ENCODE data around the gene CHIA. TPM values are rescaled to one million over a fixed set of nuclear protein-coding genes. Genes with fewer than 3 reads are reported as not detected.
A peak's percentile ranks its signal among the peaks of the same experiment; 100 is the strongest.

Gene CHIA
- total and polyA plus RNA-seq, 2 of the 4 experiments (the other 2 are of a cell fraction): not detected

GRCh38 chr1:111241797-111242196 is 48.9 kb upstream of the CHIA start:
- Histone ChIP-seq H2AK5ac (ENCODE audit: low read depth, low read length) (no peak overlapping the region), H3K9ac (ENCODE audit: low read depth, low read length) (no peak overlapping the region), H3K23ac (ENCODE audit: low read depth, low read length) (no peak overlapping the region), H3K79me1 (ENCODE audit: low read depth in 1 of 2, low read length in 2 of 2) (no peaks in the 10 kb centered on the region), H2BK120ac (ENCODE audit: low read depth, low read length) (no peak overlapping the region), H4K8ac (ENCODE audit: low read depth in 2 of 2, low read length in 2 of 2) (no peak overlapping the region), H3K18ac (ENCODE audit: low read depth, low read length) (no peak overlapping the region), H3K4me1 (ENCODE audit: control insufficient read depth, insufficient read depth, low read length) (no peaks in the 10 kb centered on the region), H3K36me3 (ENCODE audit: control insufficient read depth, insufficient read depth, low read length) (no peaks in the 10 kb centered on the region), H2AK9ac (replicated peaks; ENCODE audit: low read depth, low read length, poor library complexity) (no peak overlapping the region), H2BK15ac (ENCODE audit: low read depth, low read length) (no peak overlapping the region), H3K56ac (ENCODE audit: extremely low read depth, insufficient read depth, low read length) (no peak overlapping the region), H2BK5ac (ENCODE audit: low read depth, low read length, poor library complexity, severe bottlenecking) (no peak overlapping the region), H3K9me1 (ENCODE audit: insufficient read depth, low read length) (no peaks in the 10 kb centered on the region), H3K4ac (ENCODE audit: low read depth, low read length) (no peak overlapping the region), H3K9me3 (ENCODE audit: control insufficient read depth, insufficient read depth, low read length) (no peaks in the 10 kb centered on the region), H3K27me3 (ENCODE audit: control insufficient read depth, insufficient read depth, low read length) (peaks cover 11% of the 10 kb centered on the region), H2AFZ (replicated peaks; ENCODE audit: low read length, poor library complexity) (no peak overlapping the region), H3K27ac (ENCODE audit: insufficient read depth, low read length) (no peak overlapping the region), H3K4me3 (ENCODE audit: insufficient read depth, low read depth, low read length) (no peak overlapping the region), H4K5ac (ENCODE audit: low read depth, low read length) (no peak overlapping the region), H4K20me1 (ENCODE audit: insufficient read depth, low read length) (no peaks in the 10 kb centered on the region), H3K14ac (replicated peaks; ENCODE audit: low read depth, low read length) (no peak overlapping the region), H2BK20ac (ENCODE audit: low read depth, low read length) (no peak overlapping the region), H4K91ac (ENCODE audit: insufficient read depth, low read depth, low read length) (no peak overlapping the region), H3K4me2 (ENCODE audit: low read depth, low read length) (no peak overlapping the region)
- in situ Hi-C loops (cut with MboI; ENCODE audit: low sequenced_read_pairs): no loop called here
- ChIA-PET POLR2A (ENCODE audit: unreplicated experiment) (interaction anchor here (0.6 kb wide), 1 partner anchor 39 kb away, joined by 3 read pairs; no protein-coding TSS in a partner anchor), CTCF (interaction anchor here (1.1 kb wide), 1 partner anchor 13 kb away, joined by 4 read pairs; no protein-coding TSS in a partner anchor)
- intact Hi-C loops (cut with micrococcal nuclease): no loop called here
- no CpG with 5 or more reads among the region's 2 CpGs for WGBS, 2 experiments (ENCODE audit: extremely low coverage in 2 of 2, insufficient read length in 1 of 2)
- no peak for ATAC-seq (ENCODE audit: low read depth)
- dilution Hi-C loops (cut with HindIII; ENCODE audit: low sequenced_read_pairs, unreplicated experiment): no loop called here
- no TSS peak for BruUV-seq (replicated peaks)
- DNase-seq: peak; percentile 4
- no peak for TF ChIP-seq NFE2L2 (IDR thresholded peaks at IDR 0.05; ENCODE audit: low read depth, low read length)
